ENCODE results near the gene SQOR. TPM values are rescaled to one million over a fixed set of nuclear protein-coding genes. Genes with fewer than 3 reads are reported as not detected.
A peak's percentile ranks its signal among the peaks of the same experiment; 100 is the strongest.

The SQOR gene
- total RNA-seq, 4 donors from 2014 or later = 33.2 to 46.8 (median 39.9) TPM

DNA sequence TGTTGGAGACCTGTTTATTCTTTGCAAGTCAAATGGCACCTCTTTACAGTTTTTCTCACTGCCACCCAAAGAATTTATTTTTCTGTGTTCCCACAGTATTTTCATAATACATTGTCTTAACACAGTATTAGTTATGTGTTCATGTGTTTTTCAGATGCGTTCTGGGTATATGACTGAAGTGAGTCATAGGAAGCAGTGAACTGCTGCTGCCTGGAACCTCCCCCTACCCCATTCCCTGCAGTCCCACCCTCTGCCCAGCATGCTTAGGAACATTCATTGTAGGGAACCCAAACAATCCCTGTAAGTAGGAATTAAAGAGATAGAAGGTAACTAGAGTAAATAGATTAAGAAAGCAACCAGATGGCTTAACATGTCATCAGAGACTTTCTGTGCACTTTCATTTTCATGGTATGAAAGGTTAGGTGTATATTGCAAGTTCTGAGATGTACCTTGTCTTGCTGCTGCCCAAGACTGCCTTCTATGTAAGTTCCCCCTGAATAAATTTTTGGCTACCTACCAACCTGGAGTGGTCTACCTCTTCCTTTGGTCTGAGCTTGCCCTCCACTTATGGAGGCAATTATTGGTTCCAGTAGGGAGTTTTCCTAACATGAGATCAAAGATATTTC is 21.9 kb upstream of the SQOR start:
- Histone ChIP-seq H3K27me3 (no peaks in the 10 kb centered on the region), H3K9me3 (no peaks in the 10 kb centered on the region), H3K4me1 (no peaks in the 10 kb centered on the region), H3K36me3 (peaks cover 9% of the 10 kb centered on the region), H3K4me3 (no peak overlapping the region), H3K27ac (no peak overlapping the region)
- WGBS = 50% methylated on average over 1 of the region's 1 CpG
- DNase-seq (ENCODE audit: low spot score in 2 of 2) = no peak
- no peak for TF ChIP-seq POLR2AphosphoS5 (IDR thresholded peaks at IDR 0.05)
- TF ChIP-seq POLR2A (IDR thresholded peaks at IDR 0.05) = no peak
- TF ChIP-seq CTCF (IDR thresholded peaks at IDR 0.05) = no peak
- no peak for TF ChIP-seq EP300 (IDR thresholded peaks at IDR 0.05)

- TF ChIP-seq EP300 (IDR thresholded peaks at IDR 0.05) (no peak), POLR2AphosphoS5 (IDR thresholded peaks at IDR 0.05) (no peak), POLR2A (IDR thresholded peaks at IDR 0.05) (no peak), CTCF (IDR thresholded peaks at IDR 0.05) (no peak)
These were observed 17.9 kb upstream of the SQOR start for GRCh38 chr15:45616901-45617323.

GRCh38 chr15:45618813-45619212 is 16.0 kb upstream of the SQOR start:
- Histone ChIP-seq H3K4me3 (no peak overlapping the region), H3K36me3 (no peaks in the 10 kb centered on the region), H3K4me1 (no peaks in the 10 kb centered on the region), H3K27ac (no peak overlapping the region), H3K9me3 (no peaks in the 10 kb centered on the region), H3K27me3 (no peaks in the 10 kb centered on the region)
- no peak for DNase-seq (ENCODE audit: low spot score in 2 of 2)
- no peak for TF ChIP-seq EP300 (IDR thresholded peaks at IDR 0.05)
- TF ChIP-seq CTCF (IDR thresholded peaks at IDR 0.05) = no peak
- no peak for TF ChIP-seq POLR2A (IDR thresholded peaks at IDR 0.05)
- no peak for TF ChIP-seq POLR2AphosphoS5 (IDR thresholded peaks at IDR 0.05)
- WGBS = 95% methylated on average over 5 of the region's 5 CpGs

More at GRCh38 chr15:45616901-45617323, 17.9 kb upstream of the SQOR start:
- no peaks in the 10 kb centered on the region for H3K36me3 ChIP-seq
- H3K9me3 ChIP-seq = no peaks in the 10 kb centered on the region
- no peak overlapping the region for H3K4me3 ChIP-seq
- H3K27me3 ChIP-seq = no peaks in the 10 kb centered on the region
- peak overlapping the region; percentile 10 for H3K27ac ChIP-seq
- no peak for DNase-seq (ENCODE audit: low spot score in 2 of 2)
- H3K4me1 ChIP-seq = no peaks in the 10 kb centered on the region
- 41% methylated on average over 3 of the region's 3 CpGs for WGBS

DNA sequence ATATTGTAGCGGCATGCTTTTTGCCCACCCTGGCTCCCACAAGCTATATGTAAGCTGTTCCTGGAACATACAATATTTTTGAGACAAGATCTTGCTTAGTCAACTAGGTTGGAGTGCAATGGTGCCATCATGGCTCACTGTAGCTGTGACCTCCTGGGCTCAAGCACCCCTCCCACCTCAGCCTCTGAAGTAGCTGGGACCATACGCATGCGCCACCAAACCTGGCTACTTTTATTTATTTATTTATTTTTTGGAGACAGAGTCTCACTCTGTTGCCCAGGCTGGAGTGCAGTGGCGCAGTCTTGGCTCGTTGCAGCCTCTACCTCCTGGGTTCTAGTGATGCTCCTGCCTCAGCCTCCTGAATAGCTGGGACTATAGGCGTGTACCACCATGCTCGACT is 6.7 kb upstream of the SQOR start:
- Histone ChIP-seq H3K9me3 (peaks cover 6% of the 10 kb centered on the region), H3K4me3 (no peak overlapping the region), H3K36me3 (no peaks in the 10 kb centered on the region), H3K27me3 (no peaks in the 10 kb centered on the region), H3K27ac (no peak overlapping the region), H3K4me1 (peaks cover 12% of the 10 kb centered on the region)
- 94% methylated on average over 7 of the region's 7 CpGs for WGBS
- no peak for DNase-seq (ENCODE audit: low spot score in 2 of 2)
- no peak for TF ChIP-seq POLR2A (IDR thresholded peaks at IDR 0.05)
- no peak for TF ChIP-seq EP300 (IDR thresholded peaks at IDR 0.05)
- no peak for TF ChIP-seq POLR2AphosphoS5 (IDR thresholded peaks at IDR 0.05)
- no peak for TF ChIP-seq CTCF (IDR thresholded peaks at IDR 0.05)

DNA sequence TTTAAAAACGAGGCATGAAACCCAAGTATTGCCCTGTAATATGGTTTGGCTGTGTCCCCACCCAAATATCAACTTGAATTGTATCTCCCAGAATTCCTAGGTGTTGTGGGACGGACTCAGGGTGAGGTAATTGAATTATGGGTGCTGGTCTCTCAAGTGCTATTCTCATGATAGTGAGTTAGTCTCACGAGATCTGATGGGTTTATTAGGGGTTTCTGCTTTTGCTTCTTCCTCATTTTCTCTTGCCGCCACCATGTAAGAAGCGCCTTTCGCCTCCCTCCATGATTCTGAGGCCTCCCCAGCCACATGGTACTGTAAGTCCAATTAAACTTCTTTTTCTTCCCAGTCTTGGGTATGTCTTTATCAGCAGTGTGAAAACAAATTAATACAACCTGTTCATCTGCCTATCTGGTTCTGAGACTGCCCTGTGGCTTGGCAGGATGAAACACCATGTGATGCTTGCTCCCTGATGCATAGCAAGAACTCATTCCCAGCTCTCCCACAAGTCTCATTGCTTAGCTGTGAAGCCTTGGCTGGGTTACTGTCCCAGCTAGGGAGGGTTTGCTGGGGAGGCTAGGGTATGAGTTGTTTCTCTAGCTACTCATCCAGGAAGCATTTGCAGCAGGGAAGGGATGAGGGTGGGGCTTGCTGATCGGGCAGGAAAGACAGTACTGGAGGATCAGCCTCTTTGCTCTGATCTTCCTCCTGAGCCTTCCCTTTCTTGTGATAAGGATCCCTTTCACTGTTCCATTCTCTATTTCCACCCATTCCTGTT is 3.7 kb upstream of the SQOR start:
- Histone ChIP-seq H3K9me3 (no peaks in the 10 kb centered on the region), H3K4me3 (peak overlapping the region; percentile 22), H3K27me3 (no peaks in the 10 kb centered on the region), H3K4me1 (peaks cover 25% of the 10 kb centered on the region), H3K27ac (peak overlapping the region; percentile 39), H3K36me3 (no peaks in the 10 kb centered on the region)
- no peak for TF ChIP-seq CTCF (IDR thresholded peaks at IDR 0.05)
- TF ChIP-seq POLR2AphosphoS5 (IDR thresholded peaks at IDR 0.05) = no peak
- TF ChIP-seq EP300 (IDR thresholded peaks at IDR 0.05) = no peak
- no peak for TF ChIP-seq POLR2A (IDR thresholded peaks at IDR 0.05)
- no peak for DNase-seq (ENCODE audit: low spot score in 2 of 2)
- 73% methylated on average over 7 of the region's 7 CpGs for WGBS

Data from suprapubic skin (tissue), 4 donors.